COR-L47 (cell line): ENCODE data around the gene TSPEAR.
"Not testable (repeated sequence)": the region's sequence is repeated elsewhere in the genome, so short reads cannot be mapped to it uniquely, and the experiment has no call there.

ENCODE experiments used
- DNase-seq: peaks from one replicate; lab custom pipeline; 2025; lab: John Stamatoyannopoulos, UW

Gene TSPEAR

DNA sequence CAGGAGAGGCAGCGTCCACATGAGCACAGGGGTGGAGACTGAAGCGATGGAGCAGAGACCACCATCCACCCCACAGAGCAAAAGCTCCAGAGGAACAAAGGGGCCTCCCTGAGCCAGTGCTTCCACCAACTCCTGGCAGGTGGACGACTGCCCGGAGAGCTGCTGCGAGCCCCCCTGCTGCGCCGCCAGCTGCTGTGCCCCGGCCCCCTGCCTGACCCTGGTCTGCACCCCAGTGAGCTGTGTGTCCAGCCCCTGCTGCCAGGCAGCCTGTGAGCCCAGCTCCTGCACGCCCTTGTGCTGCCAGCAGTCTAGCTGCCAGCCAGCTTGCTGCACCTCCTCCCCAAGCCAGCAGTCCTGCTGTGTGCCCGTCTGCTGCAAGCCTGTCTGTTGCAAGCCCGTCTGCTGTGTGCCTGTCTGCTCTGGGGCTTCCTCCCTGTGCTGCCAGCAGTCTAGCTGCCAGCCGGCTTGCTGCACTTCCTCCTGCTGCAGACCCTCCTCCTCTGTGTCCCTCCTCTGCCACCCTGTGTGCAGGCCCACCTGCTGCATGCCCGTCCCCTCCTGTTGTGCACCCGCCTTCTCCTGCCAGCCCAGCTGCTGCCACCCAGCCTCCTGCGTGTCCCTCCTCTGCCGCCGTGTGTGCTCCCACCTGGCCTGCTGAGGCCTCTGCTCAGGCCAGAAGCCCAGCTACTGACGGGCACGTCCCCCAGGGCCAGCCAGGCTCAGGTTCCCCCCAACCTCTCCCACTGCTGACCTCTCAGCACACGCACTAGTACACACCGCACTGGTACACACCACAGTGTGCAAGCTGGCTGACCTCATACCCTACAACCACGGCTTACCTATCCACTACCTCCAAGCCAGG, 9.0 kb downstream of the TSPEAR start:
- DNase-seq = peak; percentile 84

DNA sequence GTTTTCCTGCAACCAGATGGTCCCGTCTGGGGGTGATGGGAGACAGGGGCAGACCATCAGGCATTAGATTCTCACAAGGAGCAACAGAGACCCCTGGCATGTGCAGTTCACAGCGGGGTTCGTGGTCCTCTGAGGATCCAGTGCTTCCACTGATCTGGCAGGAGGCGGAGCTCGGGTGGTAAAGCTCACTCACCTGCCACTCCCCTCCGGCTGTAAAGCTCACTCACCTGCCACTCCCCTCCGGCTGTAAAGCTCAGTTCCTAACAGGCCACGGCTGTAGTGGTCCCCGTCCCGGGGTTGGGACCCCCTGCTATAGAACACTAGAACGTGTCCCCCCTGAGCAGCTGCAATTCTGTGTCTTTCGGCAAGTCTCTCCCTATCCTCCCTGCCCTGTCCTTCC, 9.8 kb downstream of the TSPEAR start:
- peak; percentile 60 for DNase-seq

GRCh38 chr21:44701023-44701400, 10.4 kb downstream of the TSPEAR start:
- no peak for DNase-seq

- no peak for DNase-seq
Observed at GRCh38 chr21:44700101-44701022, 11.0 kb downstream of the TSPEAR start.

- DNase-seq = no peak
Observed at GRCh38 chr21:44699502-44700001, 11.8 kb downstream of the TSPEAR start.

DNA sequence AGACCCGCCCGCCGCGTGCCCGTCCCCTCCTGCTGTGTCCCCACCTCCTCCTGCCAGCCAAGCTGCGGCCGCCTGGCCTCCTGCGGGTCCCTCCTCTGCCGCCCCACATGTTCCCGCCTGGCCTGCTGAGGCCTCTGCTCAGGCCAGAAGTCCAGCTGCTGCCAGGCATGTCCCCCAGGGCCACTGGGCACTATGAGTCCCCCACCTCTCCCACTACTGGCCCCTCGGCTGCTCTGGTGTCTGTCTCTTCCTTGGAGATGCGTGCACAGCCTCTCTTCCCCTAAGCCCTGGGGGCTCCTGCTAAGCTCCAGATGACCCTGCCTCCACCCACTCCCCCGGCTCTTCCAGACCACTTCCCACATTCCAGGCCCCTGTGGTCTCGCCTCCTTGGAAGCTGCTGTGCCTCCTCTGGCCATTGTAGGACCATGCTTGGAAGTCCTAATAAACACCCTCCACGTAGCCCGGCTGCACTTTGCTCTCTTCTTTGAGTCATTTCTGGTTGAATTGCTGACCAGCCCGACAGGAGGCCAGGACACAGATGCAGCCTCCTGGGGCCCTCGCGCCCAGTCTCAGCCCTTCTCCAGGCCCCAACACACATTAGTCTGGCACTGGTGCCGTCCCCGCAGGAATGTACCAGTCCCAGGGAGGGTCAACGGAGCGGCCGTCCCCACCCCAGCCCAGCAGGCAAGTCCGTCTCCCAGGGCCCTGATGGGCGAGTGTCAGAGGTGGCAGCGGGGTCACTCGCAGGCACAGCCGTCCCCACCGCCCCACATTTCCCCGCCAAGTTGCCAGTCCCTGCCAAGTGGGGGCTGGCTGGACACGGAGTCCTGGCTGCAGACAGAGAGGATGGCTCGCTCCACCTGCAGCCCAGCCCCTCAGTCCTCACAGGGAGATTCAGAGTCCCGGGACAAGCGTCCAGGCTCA, 13.3 kb downstream of the TSPEAR start:
- peak; percentile 50 for DNase-seq

DNA sequence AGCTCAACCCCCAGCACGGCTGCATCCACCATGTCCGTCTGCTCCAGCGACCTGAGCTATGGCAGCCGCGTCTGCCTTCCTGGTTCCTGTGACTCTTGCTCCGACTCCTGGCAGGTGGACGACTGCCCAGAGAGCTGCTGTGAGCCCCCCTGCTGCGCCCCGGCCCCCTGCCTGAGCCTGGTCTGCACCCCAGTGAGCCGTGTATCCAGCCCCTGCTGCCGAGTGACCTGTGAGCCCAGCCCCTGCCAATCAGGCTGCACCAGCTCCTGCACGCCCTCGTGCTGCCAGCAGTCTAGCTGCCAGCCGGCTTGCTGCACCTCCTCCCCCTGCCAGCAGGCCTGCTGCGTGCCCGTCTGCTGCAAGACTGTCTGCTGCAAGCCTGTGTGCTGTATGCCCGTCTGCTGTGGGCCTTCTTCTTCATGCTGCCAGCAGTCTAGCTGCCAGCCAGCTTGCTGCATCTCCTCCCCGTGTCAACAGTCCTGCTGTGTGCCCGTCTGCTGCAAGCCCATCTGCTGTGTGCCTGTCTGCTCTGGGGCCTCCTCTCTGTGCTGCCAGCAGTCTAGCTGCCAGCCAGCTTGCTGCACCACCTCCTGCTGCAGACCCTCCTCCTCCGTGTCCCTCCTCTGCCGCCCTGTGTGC, 14.1 kb downstream of the TSPEAR start, which contains the start of gene KRTAP10-12:
KRTAP10-12 (plus strand) TSS at position 1 of the 639 bp plus-strand sequence; CDS start at position 31, 30 bp downstream.
- not testable (repeated sequence) for DNase-seq

GRCh38 chr21:44696572-44696971, 14.8 kb downstream of the TSPEAR start:
- no peak for DNase-seq

DNA sequence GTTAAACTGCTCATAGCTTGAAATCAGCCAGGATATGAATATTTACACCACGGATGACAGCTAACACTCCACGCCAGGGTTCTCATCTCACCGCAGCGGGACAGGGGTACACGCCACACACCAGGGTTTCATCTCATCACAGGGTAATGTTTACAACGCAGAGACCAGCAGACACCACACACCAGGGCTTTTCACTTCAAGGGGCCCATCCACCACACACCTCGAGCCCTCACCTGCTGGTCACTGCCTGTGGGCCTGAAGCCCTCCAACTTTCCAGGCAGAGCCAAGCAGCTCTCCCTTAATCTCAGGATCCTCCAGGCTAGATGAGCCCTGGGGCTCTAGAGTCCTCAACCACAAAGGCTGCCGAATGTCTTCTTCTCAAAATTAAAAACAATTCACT, 15.7 kb downstream of the TSPEAR start:
- no peak for DNase-seq

DNA sequence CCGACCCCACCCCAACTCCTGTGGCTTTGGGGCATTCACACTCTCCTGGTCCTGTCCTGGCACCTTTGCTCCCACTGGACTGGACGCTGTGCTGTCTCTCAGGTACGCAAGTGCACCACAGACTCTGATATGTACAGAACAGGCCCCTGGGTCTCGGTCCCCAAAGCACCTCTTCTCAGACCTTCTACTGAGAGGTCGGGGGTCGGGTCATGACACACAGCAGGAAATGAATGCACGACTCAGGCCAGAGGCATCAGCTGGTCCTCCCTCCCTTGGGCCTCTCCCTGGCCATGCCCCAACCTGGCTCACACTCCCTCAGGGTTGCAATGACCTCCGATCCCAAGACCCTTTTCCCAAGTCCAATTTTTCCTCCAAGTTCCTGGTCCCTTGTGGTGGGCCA, 16.2 kb downstream of the TSPEAR start:
- DNase-seq = no peak

- no peak for DNase-seq
Observed at GRCh38 chr21:44694776-44695175, 16.6 kb downstream of the TSPEAR start.

- no peak for DNase-seq
Observed at GRCh38 chr21:44692798-44693512, 18.4 kb downstream of the TSPEAR start.

- no peak for DNase-seq
Observed at GRCh38 chr21:44691686-44692085, 19.7 kb downstream of the TSPEAR start.

DNA sequence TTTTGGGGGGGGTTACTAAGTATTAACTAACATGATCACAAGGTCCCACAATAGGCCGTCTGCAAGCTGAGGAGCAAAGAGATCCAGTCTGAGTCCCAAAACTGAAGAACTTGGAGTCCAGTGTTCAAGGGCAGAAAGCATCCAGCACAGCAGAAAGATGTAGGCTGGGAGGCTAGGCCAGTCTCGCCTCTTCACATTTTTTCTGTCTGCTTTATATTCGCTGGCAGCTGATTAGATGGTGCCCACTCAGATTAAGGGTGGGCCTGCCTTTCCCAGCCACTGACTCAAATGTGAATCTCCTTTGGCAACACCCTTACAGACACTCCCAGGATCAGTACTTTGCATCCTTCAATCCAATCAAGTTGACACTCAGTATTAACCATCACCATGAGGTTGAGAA, 21.6 kb downstream of the TSPEAR start:
- DNase-seq = not testable (repeated sequence)

GRCh38 chr21:44687671-44688070, 23.7 kb downstream of the TSPEAR start:
- no peak for DNase-seq

DNA sequence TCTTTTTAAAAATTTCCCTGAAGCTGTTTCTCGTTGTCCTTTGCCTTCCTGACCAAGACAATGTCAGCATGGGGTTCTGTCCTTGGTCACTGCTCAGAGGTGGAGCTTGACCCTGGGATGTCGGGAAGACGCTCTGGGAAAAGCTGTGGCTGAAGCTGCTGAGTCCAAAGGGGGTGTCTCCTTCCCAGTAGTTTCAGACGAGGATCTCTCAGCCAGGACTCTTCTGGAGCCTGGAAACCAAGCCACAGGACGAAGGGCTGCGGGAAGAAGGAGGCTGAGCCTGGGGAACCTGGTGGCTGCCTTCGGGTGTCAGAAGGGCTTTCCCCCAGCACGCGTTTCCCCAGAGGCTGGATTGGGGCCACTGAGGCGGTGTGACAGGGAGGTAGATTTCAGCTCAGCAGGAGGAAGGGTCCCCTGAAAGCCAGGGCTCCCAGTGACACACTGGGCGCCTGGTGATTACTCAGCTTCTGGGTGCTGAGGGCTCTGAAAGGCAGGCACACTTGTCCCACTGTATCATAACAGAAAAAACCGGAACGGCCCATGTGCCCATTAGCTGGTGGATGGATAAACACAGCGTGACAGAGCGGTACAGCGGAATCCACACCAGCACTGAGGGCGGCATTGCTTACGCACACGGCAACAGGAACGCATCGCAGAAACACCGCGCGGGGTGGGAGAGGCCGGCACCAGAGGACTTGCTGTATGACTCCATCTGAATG, 24.4 kb downstream of the TSPEAR start:
- no peak for DNase-seq

DNA sequence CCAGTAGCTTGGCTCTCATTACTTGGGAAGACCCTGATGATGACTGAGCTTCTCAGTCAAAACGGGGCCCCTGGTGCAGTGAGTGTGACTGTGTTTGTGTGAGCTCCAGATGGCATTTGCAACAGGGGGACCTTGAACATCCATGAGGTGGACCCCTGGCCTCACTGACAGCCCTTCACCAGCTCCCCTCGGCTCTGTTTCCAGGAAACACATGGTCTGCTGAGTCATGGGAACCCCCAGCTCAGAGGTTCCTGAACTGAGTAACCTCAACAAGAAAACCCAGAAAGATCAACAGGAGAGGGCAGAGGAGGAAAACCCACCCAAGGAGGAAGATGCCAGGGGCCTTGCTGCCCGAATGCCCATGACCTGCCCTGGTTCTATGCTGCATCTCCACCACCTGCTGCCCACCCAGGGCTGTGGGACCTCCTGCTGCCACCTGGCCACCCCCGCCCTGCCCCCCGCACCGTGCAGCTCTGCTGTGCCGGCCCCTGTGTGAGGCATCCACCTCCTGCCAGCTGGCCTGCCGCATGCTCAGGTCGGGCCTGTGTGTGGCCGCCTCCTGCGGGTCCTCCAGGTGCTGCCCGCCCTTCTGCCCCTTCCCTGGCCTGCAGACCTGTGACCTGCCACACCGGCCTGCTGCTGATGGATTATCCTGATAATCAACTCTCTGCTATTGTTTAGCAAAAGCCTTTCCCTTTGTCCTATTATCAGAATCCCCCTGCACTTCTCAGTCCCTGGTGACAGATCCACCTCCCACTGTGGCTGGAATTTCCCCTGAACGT, 25.2 kb downstream of the TSPEAR start:
- no peak for DNase-seq

DNA sequence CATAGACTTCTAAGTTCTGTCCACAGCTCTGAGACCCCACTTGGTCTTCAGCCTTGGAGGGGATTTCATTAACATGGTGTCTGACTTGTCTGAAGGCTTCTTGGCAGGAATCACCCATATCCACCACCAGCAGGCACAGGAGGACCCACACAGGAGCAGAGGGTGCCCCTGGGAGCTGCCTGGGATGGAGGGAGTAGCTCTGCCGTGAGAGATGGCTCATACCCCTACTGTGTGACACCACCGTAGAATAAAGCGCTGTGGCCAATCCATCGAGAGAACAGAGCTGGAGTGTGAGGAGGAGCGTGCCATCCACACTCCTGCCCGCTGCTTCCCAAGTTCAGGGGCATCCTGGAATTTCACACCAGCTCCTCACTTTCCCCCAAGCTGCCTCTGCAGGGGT, 26.3 kb downstream of the TSPEAR start:
- DNase-seq = not testable (repeated sequence)

- DNase-seq = no peak
Observed at GRCh38 chr21:44684483-44684882, 26.9 kb downstream of the TSPEAR start.
